GM08714 (cell line): Measurements from ENCODE around the gene CKAP5.

Source experiments
- H3K4me3 ChIP-seq: fragments of 200-500 bp; sonication (Bioruptor generic); 2 replicates; pipeline ENCODE4 v1.5.1; 2014; ENCODE audit warnings: mild to moderate bottlenecking, low read length, inconsistent platforms
- ZNF274 ChIP-seq: IDR thresholded peaks from 2 replicates; pipeline ENCODE4 v1.6.1; 2012; ENCODE audit warnings: mild to moderate bottlenecking, low read depth, low read length

The CKAP5 gene

GRCh38 chr11:46695345-46696211, 150.5 kb downstream of the CKAP5 start:
- no peak for TF ChIP-seq ZNF274
- no peak overlapping the region for H3K4me3 ChIP-seq

DNA sequence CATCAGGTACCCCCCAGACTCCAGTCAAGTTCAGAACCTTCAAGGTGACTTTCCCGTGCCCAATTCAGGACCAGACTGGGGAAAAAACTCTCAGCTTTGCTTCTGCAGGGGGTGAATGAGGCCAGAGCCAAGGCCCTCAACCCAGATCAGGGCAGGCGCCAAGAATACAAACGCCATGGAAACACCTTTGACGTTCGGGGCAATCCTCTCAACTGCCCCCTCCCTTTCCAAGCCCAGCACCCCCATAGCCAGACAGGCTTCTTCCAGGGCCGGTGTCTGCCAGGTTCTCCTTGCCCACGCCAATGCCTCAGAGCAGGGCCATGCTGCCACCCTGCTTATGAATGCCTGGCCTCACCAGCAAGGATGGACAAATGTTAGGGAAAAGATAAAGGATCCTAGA, 151.5 kb downstream of the CKAP5 start:
- TF ChIP-seq ZNF274 = no peak
- H3K4me3 ChIP-seq = no peak overlapping the region

GRCh38 chr11:46694072-46694471, 152.0 kb downstream of the CKAP5 start:
- TF ChIP-seq ZNF274 = no peak
- no peak overlapping the region for H3K4me3 ChIP-seq

DNA sequence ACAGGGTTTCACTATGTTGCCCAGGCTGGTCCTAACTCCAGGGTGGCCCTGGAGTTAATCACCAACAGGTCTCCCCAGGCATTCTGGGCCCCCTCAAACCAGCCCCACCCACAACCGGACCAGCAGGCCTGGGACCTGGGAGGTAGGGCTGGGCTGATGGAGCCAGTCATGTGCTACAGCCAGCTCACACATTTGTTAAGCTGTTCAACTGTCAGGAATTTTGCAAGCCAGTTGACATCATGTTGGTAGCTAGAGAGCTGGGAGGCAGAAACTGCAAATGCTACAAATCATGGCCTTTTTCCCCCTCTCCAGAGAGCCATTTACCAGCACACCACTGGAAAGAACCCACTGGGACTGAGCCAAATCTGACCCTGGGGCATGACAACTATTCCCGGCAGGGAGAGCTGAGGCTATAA, 152.5 kb downstream of the CKAP5 start:
- TF ChIP-seq ZNF274 = no peak
- H3K4me3 ChIP-seq = no peak overlapping the region
